ENCODE data around the gene HMGN4.

The HMGN4 gene

GRCh38 chr6:26578279-26578678 lies 40.1 kb downstream of the HMGN4 start:
- no peak for DNase-seq (ENCODE audit: low read depth)

GRCh38 chr6:26578741-26579140 lies 40.6 kb downstream of the HMGN4 start:
- DNase-seq (ENCODE audit: low read depth): no peak

GRCh38 chr6:26581164-26581915 lies 43.2 kb downstream of the HMGN4 start:
- DNase-seq (ENCODE audit: low read depth): no peak

DNA sequence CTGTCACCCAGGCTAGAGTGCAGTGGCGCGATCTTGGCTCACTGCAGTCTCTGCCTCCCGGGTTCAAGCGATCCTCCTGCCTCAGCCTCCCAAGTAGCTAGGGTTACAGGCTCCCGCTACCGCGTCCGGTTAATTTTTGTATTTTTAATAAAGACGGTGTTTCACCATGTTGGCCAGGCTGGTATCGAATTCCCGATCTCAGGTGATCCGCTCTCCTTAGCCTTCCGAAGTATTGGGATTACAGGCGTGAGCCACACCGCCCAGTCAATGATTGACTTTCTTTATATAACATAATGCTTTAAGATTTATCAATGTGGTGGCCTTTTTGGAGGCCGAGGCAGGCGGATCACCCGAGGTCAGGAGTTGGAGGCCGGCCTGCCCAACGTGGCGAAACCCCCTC lies 50.8 kb downstream of the HMGN4 start:
- no peak for DNase-seq (ENCODE audit: low read depth)

- DNase-seq (ENCODE audit: low read depth): no peak
Measured at GRCh38 chr6:26592649-26593048, 54.5 kb downstream of the HMGN4 start.

- DNase-seq (ENCODE audit: low read depth): no peak
Measured at GRCh38 chr6:26593278-26594130, 55.3 kb downstream of the HMGN4 start.

- DNase-seq (ENCODE audit: low read depth): no peak
Measured at GRCh38 chr6:26594131-26594498, 55.9 kb downstream of the HMGN4 start.

GRCh38 chr6:26594730-26595632 lies 56.8 kb downstream of the HMGN4 start:
- DNase-seq (ENCODE audit: low read depth): no peak

DNA sequence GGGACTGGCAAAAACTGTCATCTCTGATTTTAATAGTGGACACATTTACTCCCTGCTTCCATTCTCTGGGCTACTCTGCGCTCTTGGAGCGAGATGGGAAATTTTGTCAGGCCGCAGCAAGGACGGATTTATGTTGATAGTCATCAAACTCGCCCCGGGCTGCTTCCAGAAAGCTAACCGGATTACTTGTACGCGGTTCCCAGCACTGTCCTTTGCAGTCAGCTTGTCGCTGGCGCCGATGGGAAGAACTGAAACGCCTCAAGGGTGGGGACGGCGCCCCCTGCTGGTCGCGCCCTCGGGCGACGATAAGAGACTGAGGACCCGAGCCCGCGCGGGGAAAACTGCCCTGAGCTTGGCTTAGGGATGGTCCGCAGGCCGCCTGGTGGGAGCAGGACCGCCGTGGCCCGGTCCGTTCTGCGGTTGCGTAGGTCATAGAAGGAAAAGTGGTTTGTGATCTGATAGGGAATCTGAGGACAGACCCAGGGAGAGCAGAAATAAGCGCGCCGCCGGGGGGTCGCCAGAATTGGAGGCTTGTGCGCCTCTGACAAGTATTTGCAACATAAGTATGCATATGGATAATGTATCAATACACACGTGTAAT lies 57.6 kb downstream of the HMGN4 start:
- DNase-seq (ENCODE audit: low read depth): peak; percentile 81

Data from activated gamma-delta T cell treated with anti-CD3 and anti-CD28 coated beads, Interleukin-2, amount 50 U/mL, for 16 hours (primary cell).